Sciatic nerve (tissue), 2 donors: ENCODE measurements around the gene S100A16. TPM values are rescaled to one million over a fixed set of nuclear protein-coding genes. Genes with fewer than 3 reads are reported as not detected.
"Not testable (repeated sequence)": the region's sequence is repeated elsewhere in the genome, so short reads cannot be mapped to it uniquely, and the experiment has no call there.

ENCODE experiments used
- ATAC-seq: fragments of 200-7000 bp; cut with Tn5 transposase; one replicate; pipeline ENCODE4 v1.9.1; 2020; ENCODE audit warnings: mild to moderate bottlenecking, moderate library complexity
- DNase-seq: peaks from one replicate; pipeline ENCODE4 v3.0.0-alpha.2; 2020; ENCODE audit warnings: low spot score
- intact Hi-C: fragments of 100-400 bp; cut with DNase I; formaldehyde crosslinking; loops from one replicate; pipeline ENCODE4 v1.14.2; 2022
- total RNA-seq: library from RNA; stranded (reverse); fragmentation: NEBNext Ultra II Directional; extraction: Animal tissue kit (Norgen Biotek cat#: 25700); gene quantifications from one replicate; pipeline ENCODE4 v1.2.1, GENCODE V29; 2021
- donor health status: DM: no; HTN: no; CAD: no.
- donor health status: DM: no; HTN: no; CAD: no.

S100A16 gene
- total RNA-seq, 1 donor from 2014 or later = 58.4 TPM

DNA sequence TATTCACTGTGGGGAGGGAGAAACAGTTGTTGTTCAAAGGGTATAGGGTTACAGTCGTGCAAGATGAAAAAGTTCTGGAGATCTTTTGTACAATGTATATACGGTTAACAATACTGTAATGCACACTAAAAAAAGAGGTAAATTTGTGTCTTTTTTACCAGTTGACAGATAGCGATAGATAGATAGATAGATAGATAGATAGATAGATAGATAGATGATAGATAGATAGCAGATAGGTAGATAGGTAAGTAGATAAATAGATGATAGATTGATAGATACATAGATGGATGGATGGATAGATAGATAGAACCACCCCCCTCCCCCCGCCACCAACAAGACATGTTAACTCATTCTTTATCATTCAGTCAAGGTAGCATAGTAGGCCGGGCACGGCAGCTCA lies 10.2 kb downstream of the S100A16 start:
- ATAC-seq (no peak), DNase-seq (peak; percentile 15)
- intact Hi-C loops = no loop called here

DNA sequence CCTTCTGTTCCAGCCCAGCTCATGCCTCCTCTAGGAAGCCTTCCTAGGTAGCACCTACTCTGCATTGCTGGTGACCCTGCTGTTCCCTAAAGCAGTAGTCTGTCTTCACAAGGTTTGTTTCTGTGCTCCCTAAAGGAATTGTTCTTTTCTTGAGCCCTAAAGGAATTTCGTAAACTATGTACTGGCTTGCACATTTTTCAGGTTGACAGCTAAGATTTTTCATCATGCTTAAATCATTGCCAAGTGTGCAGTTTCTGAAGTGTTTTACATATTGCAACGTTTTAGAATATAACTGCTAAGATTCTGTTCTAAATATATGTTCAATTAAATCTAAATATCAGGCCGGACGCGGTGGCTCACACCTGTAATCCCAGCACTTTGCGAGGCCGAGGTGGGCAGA lies 13.1 kb downstream of the S100A16 start:
- intact Hi-C loops = no loop called here
- DNase-seq = peak; percentile 7
- ATAC-seq = no peak

DNA sequence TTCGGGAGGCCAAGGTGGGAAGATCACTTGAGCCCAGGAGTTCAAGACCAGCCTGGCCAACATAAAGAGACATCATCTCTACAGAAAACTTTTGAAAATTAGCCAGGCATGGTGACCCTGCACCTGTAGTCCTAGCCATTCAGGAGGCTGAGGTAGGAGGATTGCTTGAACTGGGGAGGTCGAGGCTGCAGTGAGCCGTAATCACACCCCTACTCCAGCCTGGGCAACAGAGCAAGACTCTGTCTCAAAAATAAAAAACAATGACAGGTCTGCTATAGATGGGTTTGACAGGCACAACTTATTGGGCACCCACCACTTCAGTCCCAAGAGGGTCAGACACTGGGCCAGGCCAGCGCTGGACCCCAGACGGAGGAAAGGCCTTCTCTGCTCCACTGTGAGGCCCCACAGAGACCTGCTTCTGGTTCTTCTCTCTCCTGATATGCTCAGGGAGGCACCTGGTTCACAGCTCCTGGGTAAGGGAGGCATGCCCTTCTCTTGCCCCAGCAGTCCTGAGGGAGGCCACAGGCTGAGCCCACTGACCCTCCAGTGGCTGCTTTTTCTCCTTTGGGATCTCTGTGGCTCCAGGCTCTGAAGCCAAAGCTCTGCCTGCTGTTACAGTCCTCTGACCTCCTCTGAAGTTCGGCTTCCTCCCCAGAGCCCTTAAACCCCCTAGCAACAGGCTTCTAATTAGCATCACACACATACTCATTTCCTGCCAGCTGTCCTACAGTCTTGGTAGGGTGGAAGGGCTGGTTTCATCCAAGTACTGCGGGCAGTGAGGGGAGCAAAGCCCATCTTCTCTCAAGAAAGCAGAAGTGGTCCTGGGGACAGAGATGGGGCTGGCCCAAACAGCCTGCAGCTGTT lies 14.4 kb downstream of the S100A16 start:
- ATAC-seq (peak; percentile 49), DNase-seq (peak; percentile 42)
- intact Hi-C loops = no loop called here

DNA sequence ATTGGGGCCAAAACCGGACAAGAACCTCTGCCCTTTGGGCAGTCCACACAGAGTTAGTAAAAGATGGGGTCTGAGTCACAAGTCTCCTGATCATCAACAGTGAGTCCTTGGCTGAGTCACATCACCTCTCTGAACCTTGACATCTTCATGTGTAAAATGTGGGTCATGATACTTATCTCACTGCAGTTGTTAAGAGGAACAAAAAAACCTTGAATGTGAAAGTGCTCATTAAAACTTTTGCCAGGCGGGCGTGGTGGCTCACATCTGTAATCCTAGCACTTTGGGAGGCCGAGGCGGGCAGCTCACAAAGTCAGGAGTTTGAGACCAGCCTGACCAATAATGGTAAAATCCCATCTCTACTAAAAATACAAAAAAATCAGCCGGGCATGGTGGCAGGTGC lies 15.7 kb downstream of the S100A16 start:
- ATAC-seq = no peak
- intact Hi-C loops = no loop called here
- DNase-seq = no peak

DNA sequence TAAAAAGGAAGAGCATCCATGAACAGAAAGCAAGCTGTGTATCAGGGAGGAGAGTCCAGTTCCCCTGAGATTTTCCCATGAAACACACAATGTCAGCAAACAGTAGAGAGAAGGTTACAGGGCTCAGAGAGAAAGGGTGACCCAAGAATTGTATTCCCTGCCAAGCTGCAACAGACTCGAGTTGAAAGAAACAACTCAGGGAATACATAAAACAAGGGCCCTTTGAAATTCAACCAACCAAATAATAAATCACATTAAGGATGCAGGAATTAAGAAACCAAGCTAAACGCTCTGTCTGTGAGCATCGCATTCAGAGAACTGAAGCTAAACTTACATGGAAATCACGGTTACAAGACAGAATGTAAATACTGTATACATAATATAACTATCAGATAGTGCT lies 20.2 kb downstream of the S100A16 start:
- ATAC-seq (peak; percentile 95), DNase-seq (peak; percentile 5)

DNA sequence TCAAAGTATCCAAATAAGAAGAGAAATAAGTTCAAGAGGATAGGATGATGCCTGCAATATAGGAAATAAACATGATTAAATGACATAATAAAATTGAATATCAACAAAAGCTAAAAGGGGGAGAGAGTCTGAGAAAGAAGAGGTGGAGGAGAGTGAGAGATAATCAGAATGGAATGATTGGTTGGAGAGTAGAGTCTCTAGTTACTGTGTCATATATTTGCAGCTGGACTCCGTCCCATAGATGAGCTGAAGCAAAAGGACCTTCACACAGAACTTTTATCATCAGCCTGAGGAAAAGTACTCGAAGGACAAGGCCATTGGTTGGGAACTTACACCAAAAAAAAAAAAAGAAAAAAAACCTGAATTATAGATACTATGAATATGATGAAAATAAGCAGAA lies 24.5 kb downstream of the S100A16 start:
- ATAC-seq (no peak), DNase-seq (no peak)
- intact Hi-C loops = no loop called here

More for the DNA sequence above, 20.2 kb downstream of the S100A16 start:
- intact Hi-C loops = no loop called here

DNA sequence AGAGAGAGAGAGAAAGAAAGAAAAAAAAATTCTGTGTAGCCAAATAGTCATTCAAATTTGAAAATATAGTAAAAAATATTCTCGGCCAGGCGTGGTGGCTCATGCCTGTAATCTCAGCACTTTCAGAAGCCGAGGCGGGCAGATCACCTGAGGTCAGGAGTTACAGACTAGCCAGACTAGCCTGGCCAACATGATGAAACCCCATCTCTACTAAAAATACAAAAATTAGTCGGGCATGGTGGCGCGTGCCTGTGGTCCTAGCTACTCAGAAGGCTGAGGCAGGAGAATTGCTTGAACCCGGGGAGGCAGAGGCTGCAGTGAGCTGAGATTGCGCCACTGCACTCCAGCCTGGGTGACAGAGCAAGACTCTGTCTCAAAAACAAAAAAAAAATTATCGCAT lies 24.9 kb downstream of the S100A16 start:
- peak; percentile 26 for DNase-seq
- intact Hi-C loops, ATAC-seq: not testable (repeated sequence)

DNA sequence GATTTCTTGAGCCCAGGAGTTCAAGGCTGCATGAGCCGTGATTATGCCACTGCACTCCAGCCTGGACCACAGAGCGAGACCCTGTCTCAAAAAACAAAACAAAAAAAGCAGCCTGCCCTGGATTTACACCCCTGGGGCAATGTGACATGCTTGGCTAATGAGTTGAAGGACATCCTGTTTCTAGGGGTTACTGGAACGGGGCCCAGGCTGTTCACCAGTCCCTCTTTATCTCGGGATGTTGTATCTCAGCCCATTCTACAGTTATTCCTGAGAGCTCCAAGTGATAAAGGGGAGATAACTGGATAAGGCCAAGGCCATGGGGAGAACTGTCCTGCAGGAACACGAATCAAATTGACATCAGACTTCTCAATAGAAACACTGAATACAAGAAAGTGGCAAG lies 25.6 kb downstream of the S100A16 start:
- ATAC-seq = no peak
- DNase-seq = no peak
- intact Hi-C loops = no loop called here

DNA sequence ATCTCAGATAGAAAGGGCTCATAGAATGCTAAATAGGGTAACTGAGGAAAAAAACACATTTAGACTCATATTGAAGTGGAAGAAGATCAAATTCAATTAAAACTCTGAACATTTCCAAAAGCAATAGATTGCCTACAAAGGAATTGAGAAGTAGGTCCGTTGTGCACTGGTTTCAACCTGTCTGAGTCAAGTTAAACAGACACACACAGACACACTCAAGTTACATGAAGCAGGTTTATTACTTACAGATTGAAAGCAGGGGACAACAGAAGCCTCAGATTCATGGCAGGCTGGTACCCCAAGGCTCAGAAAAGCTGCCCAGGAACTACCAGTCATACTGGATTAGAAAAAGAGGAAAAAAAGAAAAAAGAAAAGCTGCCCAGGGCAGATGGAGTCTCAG lies 26.6 kb downstream of the S100A16 start:
- intact Hi-C loops = no loop called here
- DNase-seq (no peak), ATAC-seq (no peak)

DNA sequence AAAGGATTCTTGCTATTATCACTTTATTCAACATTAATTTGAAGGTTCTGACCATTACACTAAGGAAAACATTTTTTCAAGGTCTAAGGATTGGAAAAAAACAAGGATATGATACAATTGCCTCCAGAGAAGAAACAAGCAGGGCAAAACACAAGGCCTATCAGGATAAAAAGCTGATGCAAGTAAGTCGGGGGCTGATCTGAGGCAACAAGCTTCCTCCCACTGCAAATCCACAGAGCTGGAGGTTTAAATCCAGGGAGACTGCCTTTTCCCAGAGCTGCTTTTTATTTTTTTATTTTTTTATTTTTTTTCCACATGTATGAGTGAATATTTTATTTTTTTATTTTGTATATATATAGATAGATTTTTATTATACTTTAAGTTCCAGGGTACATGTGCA lies 27.9 kb downstream of the S100A16 start:
- DNase-seq (no peak), ATAC-seq (no peak)
- intact Hi-C loops = no loop called here

DNA sequence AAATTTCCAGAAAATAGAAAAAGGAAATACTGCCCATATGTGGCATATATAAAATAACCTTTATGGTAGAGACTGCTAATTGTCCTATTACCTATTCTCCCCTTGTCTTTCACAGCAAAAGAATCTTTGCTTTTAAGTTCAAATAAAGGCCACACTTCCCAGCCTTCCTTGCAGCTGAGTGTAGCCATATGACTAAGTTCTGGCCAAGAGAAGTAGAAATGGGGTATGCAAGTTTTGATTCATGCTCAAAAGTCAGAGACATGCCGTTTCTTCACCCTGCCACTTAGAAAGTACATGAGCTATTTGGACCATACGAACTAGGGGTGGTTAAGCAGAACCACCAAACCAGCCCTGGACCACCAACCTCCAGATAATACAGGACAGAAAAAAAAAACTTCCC lies 29.0 kb downstream of the S100A16 start:
- ATAC-seq = no peak
- intact Hi-C loops = no loop called here

DNA sequence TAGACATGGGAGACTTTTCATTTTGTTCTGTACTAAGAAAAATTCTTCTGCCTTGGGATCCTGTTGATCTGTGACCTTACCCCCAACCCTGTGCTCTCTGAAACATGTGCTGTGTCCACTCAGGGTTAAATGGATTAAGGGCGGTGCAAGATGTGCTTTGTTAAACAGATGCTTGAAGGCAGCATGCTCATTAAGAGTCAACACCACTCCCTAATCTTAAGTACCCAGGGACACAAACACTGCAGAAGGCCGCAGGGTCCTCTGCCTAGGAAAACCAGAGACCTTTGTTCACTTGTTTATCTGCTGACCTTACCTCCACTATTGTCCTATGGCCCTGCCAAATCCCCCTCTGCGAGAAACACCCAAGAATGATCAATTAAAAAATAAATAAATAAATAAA lies 29.4 kb downstream of the S100A16 start:
- ATAC-seq, intact Hi-C loops, DNase-seq: not testable (repeated sequence)

More for the DNA sequence above, 29.0 kb downstream of the S100A16 start:
- no peak for DNase-seq

DNA sequence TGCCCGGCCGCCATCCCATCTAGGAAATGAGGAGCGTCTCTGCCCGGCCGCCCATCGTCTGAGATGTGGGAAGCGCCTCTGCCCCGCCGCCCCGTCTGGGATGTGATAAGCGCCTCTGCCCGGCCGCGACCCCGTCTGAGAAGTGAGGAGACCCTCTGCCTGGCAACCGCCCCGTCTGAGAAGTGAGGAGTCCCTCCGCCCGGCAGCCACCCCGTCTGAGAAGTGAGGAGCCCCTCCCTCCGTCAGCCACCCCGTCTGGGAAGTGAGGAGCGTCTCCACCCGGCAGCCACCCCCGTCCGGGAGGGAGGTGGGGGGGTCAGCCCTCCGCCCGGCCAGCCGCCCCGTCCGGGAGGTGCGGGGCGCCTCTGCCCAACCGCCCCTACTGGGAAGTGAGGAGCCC lies 30.1 kb downstream of the S100A16 start:
- ATAC-seq, DNase-seq, intact Hi-C loops: not testable (repeated sequence)

DNA sequence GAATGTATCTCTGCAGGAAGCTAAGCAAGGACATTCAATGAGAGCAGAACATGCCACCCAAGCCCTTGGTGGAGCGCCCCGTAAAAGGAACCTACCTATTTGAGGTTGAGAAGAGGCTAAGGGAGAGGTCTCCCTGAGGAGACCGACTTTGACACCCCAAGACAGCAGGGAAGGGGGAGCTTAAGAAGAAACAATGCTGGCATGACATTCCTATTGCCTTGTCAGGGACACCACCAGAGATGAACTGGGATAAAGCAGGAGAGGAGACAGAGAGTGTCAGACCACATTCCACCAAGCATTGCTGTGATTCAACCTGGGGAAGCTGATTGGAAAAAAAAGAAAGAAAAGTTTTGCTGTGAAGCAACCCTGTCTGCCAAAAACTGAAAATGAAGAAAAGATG lies 34.0 kb downstream of the S100A16 start:
- no peak for ATAC-seq
- DNase-seq = no peak
- intact Hi-C loops = loop anchor here (5.0 kb wide), 1 partner anchor 38 kb away; the partner anchor contains the start of gene S100A14

DNA sequence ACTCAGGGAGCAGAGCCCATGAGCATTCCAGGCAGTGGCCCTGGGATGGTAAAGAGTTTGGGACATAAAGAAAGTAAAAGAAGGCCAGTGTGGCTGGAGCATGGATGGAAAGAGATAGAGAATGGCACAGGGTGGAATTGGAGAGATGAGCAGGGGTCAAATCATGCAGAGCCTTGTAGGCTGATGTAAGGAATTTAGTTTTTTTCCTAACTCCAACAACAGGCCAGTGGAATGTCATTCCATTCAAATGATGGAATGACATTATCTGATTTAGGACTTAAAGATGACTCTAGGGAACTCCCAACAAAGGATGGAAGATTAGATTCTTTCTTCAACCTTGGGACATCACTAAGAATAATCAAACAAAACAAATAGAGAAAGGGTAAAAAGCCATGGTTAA lies 34.4 kb downstream of the S100A16 start:
- DNase-seq (no peak), ATAC-seq (no peak)
- intact Hi-C loops = loop anchor here (5.0 kb wide), 1 partner anchor 39 kb away; the partner anchor contains the start of gene S100A14

DNA sequence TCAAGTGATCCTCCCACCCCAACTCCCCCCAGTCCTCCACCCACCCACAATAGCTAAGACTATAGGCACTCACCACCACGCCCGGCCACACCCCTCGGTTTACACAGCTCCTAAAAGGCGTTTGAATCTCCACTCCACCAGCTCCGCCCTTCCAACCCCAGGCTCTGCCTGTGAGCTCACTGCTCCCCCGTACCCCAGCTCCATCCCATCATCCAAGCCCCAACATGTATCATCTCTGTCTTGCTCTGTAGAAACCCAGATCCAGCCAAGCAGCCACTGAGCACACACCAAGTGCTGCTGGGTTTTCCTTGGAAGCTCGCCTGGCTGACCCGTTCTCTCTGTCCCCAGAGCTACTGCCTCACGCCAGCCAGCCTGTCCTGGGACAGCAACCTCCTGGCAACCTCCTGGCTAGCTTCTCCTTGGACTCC lies 35.3 kb downstream of the S100A16 start:
- DNase-seq = peak; percentile 56
- peak; percentile 75 for ATAC-seq
- intact Hi-C loops = loop anchor here (5.0 kb wide), 1 partner anchor 40 kb away; the partner anchor contains the start of gene S100A14

DNA sequence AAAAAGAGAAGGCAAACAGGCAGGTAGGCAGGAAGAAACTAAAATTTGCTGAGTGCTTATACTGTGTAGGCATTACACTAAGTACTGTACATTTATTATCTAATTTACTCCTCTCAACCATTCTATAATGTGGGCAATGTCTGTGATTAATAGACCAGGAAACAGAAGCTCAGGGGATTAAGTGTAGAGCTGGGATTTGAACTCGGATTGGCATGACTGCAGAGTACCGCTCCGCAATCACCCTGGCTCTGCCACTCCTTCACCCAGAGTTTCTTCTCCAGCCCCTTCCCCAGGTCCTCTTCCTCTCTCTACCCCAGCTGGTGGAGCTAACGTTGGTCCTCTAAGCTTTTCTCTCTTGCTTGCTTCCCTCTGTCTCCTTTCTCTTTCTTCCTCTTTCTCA lies 35.8 kb downstream of the S100A16 start:
- no peak for ATAC-seq
- intact Hi-C loops = loop anchor here (5.0 kb wide), 1 partner anchor 40 kb away; the partner anchor contains the start of gene S100A14
- DNase-seq = peak; percentile 19

DNA sequence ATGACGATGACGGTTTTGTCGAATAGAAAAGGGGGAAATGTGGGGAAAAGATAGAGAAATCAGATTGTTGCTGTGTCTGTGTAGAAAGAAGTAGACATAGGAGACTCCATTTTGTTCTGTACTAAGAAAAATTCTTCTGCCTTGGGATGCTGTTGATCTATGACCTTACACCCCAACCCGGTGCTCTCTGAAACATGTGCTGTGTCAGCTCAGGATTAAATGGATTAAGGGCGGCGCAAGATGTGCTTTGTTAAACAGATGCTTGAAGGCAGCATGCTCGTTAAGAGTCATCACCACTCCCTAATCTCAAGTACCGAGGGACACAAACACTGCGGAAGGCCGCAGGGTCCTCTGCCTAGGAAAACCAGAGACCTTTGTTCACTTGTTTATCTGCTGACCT lies 37.4 kb downstream of the S100A16 start:
- ATAC-seq = not testable (repeated sequence)
- DNase-seq = peak; percentile 0
- intact Hi-C loops = loop anchor here (5.0 kb wide), 1 partner anchor 42 kb away; the partner anchor contains the start of gene S100A14

DNA sequence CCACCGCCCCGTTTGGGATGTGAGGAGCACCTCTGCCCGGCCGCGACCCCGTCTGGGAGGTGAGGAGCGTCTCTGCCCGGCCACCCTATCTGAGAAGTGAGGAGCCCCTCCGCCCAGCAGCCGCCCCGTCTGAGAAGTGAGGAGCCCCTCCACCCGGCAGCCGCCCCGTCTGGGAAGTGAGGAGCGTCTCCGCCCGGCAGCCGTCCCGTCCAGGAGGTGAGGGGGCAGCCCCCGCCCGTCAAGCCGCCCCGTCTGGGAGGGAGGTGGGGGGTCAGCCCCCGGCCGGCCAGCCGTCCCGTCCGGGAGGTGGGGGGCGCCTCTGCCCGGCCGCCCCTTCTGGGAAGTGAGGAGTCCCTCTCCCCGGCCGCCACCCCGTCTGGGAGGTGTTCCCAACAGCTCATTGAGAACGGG lies 37.9 kb downstream of the S100A16 start:
- intact Hi-C loops = loop anchor here (5.0 kb wide), 1 partner anchor 42 kb away; the partner anchor contains the start of gene S100A14
- ATAC-seq, DNase-seq: not testable (repeated sequence)

DNA sequence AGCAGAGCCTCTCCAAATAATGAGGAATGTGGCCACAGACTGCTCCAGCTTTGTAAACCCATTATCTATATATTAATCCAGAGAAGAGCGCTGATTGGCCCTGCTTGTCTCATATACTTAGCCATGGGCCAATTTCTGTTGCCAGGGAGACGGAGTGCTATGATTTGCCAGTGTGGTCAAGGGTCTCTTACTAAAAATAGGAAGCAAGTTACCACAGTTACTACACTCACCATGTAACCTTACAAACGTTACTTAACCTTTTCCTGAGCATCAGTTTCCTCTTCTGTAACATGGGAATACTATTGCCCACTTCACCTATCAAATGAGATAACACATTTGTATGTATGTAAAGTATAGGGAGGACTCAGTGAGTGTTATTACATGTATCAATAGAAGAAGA lies 39.6 kb downstream of the S100A16 start:
- ATAC-seq = no peak
- intact Hi-C loops = no loop called here
- DNase-seq = no peak
